ENCODE measurements around the gene RCAN2. TPM values are rescaled to one million over a fixed set of nuclear protein-coding genes. Genes with fewer than 3 reads are reported as not detected.

Gene RCAN2
- total RNA-seq, 6 experiments from 2014 or later = 0.06 to 1.00 (median 0.31) TPM; not detected in 2

GRCh38 chr6:46184114-46184513 is 307.1 kb downstream of the RCAN2 start:
- TF ChIP-seq CTCF (IDR thresholded peaks at IDR 0.05) = no peak
- H3K27me3 Mint-ChIP-seq (ENCODE audit: insufficient read depth) = no peaks in the 10 kb centered on the region; the same call in 1 of the 2 replicates
- H3K9me3 Mint-ChIP-seq = peaks cover 10% of the 10 kb centered on the region
- no peaks in the 10 kb centered on the region for H3K4me1 Mint-ChIP-seq (ENCODE audit: low read depth)
- H3K27ac Mint-ChIP-seq = no peak overlapping the region
- H3K4me3 Mint-ChIP-seq = no peak overlapping the region
- peak; percentile 69 for DNase-seq
- H3K36me3 Mint-ChIP-seq (ENCODE audit: low read depth) = no peaks in the 10 kb centered on the region

- TF ChIP-seq CTCF (IDR thresholded peaks at IDR 0.05) = no peak
- no peak overlapping the region for H3K27ac Mint-ChIP-seq
- DNase-seq = no peak
- H3K27me3 Mint-ChIP-seq (ENCODE audit: insufficient read depth) = peaks cover 3% of the 10 kb centered on the region; the same call in 1 of the 2 replicates
- H3K36me3 Mint-ChIP-seq (ENCODE audit: low read depth) = no peaks in the 10 kb centered on the region
- peaks cover 9% of the 10 kb centered on the region; the same call in 1 of the 2 replicates for H3K9me3 Mint-ChIP-seq
- no peaks in the 10 kb centered on the region for H3K4me1 Mint-ChIP-seq (ENCODE audit: low read depth)
- no peak overlapping the region for H3K4me3 Mint-ChIP-seq
These were observed 315.3 kb downstream of the RCAN2 start for GRCh38 chr6:46175976-46176375.

GRCh38 chr6:46175446-46175845 is 315.8 kb downstream of the RCAN2 start:
- Mint-ChIP-seq H3K27me3 (ENCODE audit: insufficient read depth) (peaks cover 3% of the 10 kb centered on the region; the same call in 1 of the 2 replicates), H3K4me1 (ENCODE audit: low read depth) (no peaks in the 10 kb centered on the region), H3K27ac (no peak overlapping the region), H3K36me3 (ENCODE audit: low read depth) (no peaks in the 10 kb centered on the region), H3K4me3 (no peak overlapping the region), H3K9me3 (peaks cover 9% of the 10 kb centered on the region; the same call in 1 of the 2 replicates)
- DNase-seq = no peak
- TF ChIP-seq CTCF (IDR thresholded peaks at IDR 0.05) = no peak

- no peak overlapping the region for H3K4me3 Mint-ChIP-seq
- TF ChIP-seq CTCF (IDR thresholded peaks at IDR 0.05) = no peak
- H3K4me1 Mint-ChIP-seq (ENCODE audit: low read depth) = no peaks in the 10 kb centered on the region
- no peaks in the 10 kb centered on the region for H3K36me3 Mint-ChIP-seq (ENCODE audit: low read depth)
- H3K9me3 Mint-ChIP-seq = peaks cover 9% of the 10 kb centered on the region; the same call in 1 of the 2 replicates
- DNase-seq = no peak
- H3K27ac Mint-ChIP-seq = no peak overlapping the region
- peaks cover 5% of the 10 kb centered on the region; the same call in 1 of the 2 replicates for H3K27me3 Mint-ChIP-seq (ENCODE audit: insufficient read depth)
These were observed 316.3 kb downstream of the RCAN2 start for GRCh38 chr6:46174904-46175303.

GRCh38 chr6:46172176-46172575 is 319.1 kb downstream of the RCAN2 start:
- no peaks in the 10 kb centered on the region; the same call in 1 of the 2 replicates for H3K9me3 Mint-ChIP-seq

More at GRCh38 chr6:46172176-46172575, 319.1 kb downstream of the RCAN2 start:
- peaks cover 3% of the 10 kb centered on the region; the same call in 1 of the 2 replicates for H3K27me3 Mint-ChIP-seq (ENCODE audit: insufficient read depth)
- TF ChIP-seq CTCF (IDR thresholded peaks at IDR 0.05) = no peak
- no peak overlapping the region for H3K27ac Mint-ChIP-seq
- no peak overlapping the region for H3K4me3 Mint-ChIP-seq
- no peak for DNase-seq
- no peaks in the 10 kb centered on the region for H3K4me1 Mint-ChIP-seq (ENCODE audit: low read depth)
- H3K36me3 Mint-ChIP-seq (ENCODE audit: low read depth) = no peaks in the 10 kb centered on the region

Other genes starting within 250 kb of the RCAN2 start
- gene CYP39A1, start 161.4 kb upstream of the RCAN2 start, total RNA-seq (2021; fragmentation: NEBNext Ultra II Directional; extraction: Animal tissue kit (Norgen Biotek cat#: 25700)) = not detected
- gene SLC25A27, start 161.5 kb upstream of the RCAN2 start, total RNA-seq (2021; fragmentation: NEBNext Ultra II Directional; extraction: Animal tissue kit (Norgen Biotek cat#: 25700)) = under 1 TPM in 4 of 6 experiments, not detected in 2; 0.07 to 0.57 (median 0.39) TPM
- gene TDRD6, start 196.4 kb upstream of the RCAN2 start, total RNA-seq (2021; fragmentation: NEBNext Ultra II Directional; extraction: Animal tissue kit (Norgen Biotek cat#: 25700)) = not detected
- not detected for gene PLA2G7, start 243.9 kb upstream of the RCAN2 start, total RNA-seq (2021; fragmentation: NEBNext Ultra II Directional; extraction: Animal tissue kit (Norgen Biotek cat#: 25700))